SK-N-SH (cell line): ENCODE data around the gene YKT6.

Experiments
- CTCF ChIP-seq: fragments of 200-600 bp; sonication (generic); IDR thresholded peaks from 2 replicates; pipeline ENCODE4 v1.6.1; 2017; ENCODE audit warnings: antibody characterized with exemption, mild to moderate bottlenecking, moderate library complexity
- EP300 ChIP-seq, 2 experiments: IDR thresholded peaks; 2 replicates each; pipeline versions ENCODE4 v1.4.0 to v1.6.1; 2012; ENCODE audit warnings: borderline replicate concordance in 1 of 2, low read depth in 1 of 2, low read length in 1 of 2
- POLR2AphosphoS5 ChIP-seq: IDR thresholded peaks from 2 replicates; pipeline ENCODE4 v1.6.1; 2012; ENCODE audit warnings: low read depth, low read length
- RAD21 ChIP-seq: IDR thresholded peaks from 2 replicates; pipeline ENCODE4 v1.6.1; 2012; ENCODE audit warnings: mild to moderate bottlenecking, low read length
- REST ChIP-seq: IDR thresholded peaks from 2 replicates; pipeline ENCODE4 v1.6.1; 2012; ENCODE audit warnings: mild to moderate bottlenecking, low read depth, low read length, moderate library complexity
- SIN3A ChIP-seq: IDR thresholded peaks from 2 replicates; pipeline ENCODE4 v1.6.1; 2012; ENCODE audit warnings: low read depth, mild to moderate bottlenecking, low read length, moderate library complexity, borderline replicate concordance

GRCh38 chr7:44257618-44258422 is 57.0 kb downstream of the YKT6 start:
- TF ChIP-seq REST (no peak), CTCF (peak; percentile 32), RAD21 (peak; percentile 25; the same call in 1 of the 2 replicates), POLR2AphosphoS5 (no peak; the same call in 1 of the 2 replicates), EP300 (IDR thresholded peaks at IDR 0.05; ENCODE audit: borderline replicate concordance in 1 of 2, low read depth in 1 of 2, low read length in 1 of 2) (no peak), SIN3A (no peak)
